HPDE6-E6E7 (cell line): Measurements from ENCODE around the gene HLA-C.
A peak's percentile ranks its signal among the peaks of the same experiment; 100 is the strongest.
"Not testable (repeated sequence)": the region's sequence is repeated elsewhere in the genome, so short reads cannot be mapped to it uniquely, and the experiment has no call there.

Source experiments
- DNase-seq: peaks from one replicate; pipeline ENCODE4 v3.0.0; 2011; ENCODE audit warnings: missing footprints; ENCODE audit errors: extremely low spot score

The HLA-C gene

DNA sequence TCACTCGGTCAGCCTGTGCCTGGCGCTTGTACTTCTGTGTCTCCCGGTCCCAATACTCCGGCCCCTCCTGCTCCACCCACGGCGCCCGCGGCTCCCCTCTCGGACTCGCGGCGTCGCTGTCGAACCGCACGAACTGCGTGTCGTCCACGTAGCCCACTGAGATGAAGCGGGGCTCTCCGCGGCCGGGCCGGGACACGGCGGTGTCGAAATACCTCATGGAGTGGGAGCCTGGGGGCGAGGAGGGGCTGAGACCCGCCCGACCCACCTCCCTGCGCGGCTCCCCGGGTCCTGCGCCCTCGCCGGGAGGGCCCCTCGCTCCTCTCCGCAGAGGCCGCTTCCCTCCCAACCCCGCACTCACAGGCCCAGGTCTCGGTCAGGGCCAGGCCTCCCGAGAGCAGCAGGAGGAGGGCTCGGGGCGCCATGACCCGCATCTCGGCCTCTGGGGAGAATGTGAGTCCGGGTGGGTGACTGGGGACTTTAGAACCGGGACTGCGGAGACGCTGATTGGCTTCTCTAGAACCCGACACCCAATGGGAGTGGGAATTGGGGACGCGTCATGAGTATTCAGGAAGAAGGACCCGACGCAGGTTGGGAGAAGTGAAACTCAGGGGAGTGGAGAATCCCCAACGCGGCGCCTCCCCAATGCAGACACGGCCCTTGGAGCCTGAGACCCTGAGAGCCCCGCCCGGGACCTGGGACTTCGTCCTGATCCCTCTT is at the start of gene HLA-C:
HLA-C (minus strand) TSS at position 452 of the 717 bp plus-strand sequence; CDS start at position 431, 21 bp downstream.
- DNase-seq: peak; percentile 94

DNA sequence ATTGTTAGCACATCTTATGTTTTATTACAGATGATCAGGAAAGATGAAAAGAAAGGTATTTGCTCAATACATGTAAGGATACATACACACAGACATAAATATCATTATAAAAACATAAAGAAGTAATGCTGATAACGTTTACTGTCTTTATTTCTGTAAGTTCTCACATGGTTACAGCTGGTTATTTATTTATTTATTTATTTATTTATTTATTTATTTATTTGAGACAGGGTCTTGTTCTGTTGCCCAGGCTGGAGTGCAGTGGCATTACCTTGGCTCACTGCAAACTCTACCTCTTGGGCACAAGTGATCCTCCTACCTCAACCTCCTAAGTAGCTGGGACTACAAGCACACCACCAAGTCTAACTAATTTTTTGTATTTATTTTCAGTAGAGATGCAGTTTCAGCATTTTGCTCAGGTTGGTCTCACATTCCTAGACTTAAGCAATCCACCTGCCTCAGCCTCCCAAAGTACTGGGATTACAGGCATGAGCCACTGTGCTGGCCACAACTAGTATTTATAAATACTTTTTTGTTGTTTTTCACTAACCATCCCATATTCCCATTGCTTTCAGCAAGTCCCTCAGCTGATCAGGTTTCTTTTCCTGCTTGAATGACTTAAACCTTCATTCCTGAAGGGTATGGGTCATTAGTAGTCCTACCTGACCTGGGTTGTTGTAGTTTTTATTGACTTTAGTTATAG is 49.3 kb upstream of the HLA-C start:
- no peak for DNase-seq

- DNase-seq: no peak
Observed at GRCh38 chr6:31317036-31317435, 45.1 kb upstream of the HLA-C start.

DNA sequence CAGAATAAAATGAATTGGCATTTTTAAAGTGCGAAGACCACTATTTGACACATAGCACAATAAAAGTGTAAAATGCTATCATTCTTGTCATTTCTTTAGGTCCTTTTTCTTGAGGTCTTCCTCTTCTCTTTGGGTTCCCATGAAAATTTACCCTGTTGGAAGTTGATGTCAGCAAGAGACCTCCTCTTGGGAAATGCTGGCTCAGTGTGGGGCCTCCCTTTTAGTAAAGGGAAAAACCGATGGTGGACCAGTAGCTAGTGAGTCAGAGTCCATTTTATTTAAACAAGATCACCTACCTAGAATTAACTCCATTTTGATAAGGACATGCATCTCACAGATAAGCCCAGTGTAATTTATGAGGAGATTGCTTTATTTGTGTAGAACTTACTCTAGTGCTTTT is 37.7 kb upstream of the HLA-C start:
- no peak for DNase-seq

- no peak for DNase-seq
Observed at GRCh38 chr6:31308845-31309175, 36.9 kb upstream of the HLA-C start.

DNA sequence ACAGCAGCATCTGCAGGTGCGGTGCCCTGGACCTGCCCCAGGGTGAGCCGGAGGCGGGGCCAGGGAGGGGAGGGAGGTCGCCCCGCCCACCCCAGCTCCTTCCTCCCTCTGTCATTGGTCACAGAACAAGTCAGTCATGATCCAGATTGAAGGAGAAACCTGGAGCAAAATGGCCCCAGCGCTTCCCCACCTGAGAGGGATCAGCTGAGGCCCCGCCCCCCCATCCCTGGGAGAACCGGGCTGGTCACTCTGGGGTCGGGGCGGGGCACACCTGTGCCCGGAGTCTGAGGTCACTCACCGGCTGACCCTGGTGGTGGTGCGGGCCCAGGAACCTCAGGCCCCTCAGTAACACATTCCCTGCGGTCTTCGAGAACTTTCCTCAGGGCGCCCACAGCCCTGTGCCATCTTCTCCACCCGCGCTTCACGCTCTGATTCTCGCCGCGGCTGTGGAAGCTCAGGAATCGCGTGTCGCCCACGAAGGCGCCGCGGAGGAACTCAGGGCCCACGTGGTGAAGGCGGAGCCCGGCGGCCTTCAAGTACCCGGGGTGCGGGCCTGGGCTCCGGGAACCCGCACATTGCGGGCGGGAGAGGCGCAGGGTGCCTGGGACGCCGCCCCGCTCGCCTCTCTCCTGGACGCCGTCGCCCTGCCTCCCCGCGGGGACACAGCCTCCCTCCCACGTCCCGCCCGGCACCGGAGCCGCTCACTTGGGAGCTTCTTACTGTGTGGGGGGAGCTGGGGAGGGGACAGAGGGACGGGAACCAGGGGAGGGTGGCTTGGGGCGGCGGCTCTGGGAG is 36.4 kb upstream of the HLA-C start:
- peak; percentile 59 for DNase-seq

DNA sequence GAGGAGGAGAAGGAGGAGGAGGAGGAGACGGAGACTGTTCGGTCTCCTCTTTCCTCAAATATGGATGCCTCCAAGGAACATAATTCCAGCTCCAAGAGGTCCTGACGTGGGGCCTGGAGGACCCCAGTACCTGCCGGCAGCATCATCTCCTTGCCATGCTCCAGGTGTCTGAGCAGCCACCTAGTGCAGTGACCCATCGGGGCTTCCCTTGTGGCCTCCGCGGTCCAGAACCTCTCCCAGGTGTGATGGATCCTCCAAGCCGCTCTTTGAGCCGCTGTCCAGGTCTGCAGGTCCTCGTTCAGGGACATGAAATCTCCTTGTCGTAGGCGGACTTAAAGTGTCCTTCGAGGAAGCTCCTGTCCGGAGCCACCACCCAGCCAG is 35.8 kb upstream of the HLA-C start:
- DNase-seq: no peak

GRCh38 chr6:31305703-31306219 is 33.9 kb upstream of the HLA-C start:
- DNase-seq: no peak

GRCh38 chr6:31304683-31305082 is 32.8 kb upstream of the HLA-C start:
- DNase-seq: no peak

DNA sequence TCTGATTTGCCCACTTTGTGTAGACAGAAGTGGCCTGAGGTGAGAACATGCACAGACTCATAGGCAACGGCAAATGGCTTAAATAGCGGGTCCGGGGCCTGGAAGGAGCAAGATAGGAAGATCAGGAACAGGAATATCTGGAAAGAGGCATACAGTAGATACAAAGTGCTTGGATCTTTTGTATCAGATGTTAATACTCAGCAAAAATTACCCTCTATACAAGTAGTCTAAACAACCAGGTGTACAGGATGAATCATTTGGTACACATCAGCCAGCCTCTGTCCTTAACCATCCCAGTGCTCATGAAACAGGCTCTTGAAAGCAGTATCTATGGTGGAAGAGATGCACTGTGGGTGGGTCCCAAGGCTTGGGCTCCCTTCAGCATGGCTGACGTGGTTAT is 28.9 kb upstream of the HLA-C start:
- no peak for DNase-seq

GRCh38 chr6:31299947-31300346 is 28.1 kb upstream of the HLA-C start:
- DNase-seq: no peak

DNA sequence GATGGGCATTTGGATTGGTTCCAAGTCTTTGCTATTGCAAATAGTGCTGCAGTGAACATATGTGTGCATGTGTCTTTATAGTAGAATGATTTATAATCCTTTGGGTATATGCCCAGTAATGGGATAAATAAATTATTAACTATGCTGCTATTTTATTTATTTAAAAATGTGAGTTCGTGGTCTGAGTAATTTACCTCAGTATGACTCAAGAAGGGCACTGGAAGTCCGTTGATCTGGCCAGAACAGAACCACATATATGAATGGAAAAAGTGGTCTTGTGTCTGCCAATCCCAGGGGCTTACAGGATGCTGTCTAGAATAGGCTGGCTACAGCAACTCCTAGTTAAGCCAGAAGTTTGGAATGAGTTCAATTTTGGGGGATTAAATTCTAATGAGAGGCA is 27.6 kb upstream of the HLA-C start:
- DNase-seq: no peak

GRCh38 chr6:31294056-31294455 is 22.2 kb upstream of the HLA-C start:
- DNase-seq: no peak

- DNase-seq: no peak
Observed at GRCh38 chr6:31293343-31293742, 21.5 kb upstream of the HLA-C start.

GRCh38 chr6:31289788-31290187 is 17.9 kb upstream of the HLA-C start:
- no peak for DNase-seq

GRCh38 chr6:31287619-31288018 is 15.7 kb upstream of the HLA-C start:
- DNase-seq: no peak

- no peak for DNase-seq
Observed at GRCh38 chr6:31285982-31286381, 14.1 kb upstream of the HLA-C start.

DNA sequence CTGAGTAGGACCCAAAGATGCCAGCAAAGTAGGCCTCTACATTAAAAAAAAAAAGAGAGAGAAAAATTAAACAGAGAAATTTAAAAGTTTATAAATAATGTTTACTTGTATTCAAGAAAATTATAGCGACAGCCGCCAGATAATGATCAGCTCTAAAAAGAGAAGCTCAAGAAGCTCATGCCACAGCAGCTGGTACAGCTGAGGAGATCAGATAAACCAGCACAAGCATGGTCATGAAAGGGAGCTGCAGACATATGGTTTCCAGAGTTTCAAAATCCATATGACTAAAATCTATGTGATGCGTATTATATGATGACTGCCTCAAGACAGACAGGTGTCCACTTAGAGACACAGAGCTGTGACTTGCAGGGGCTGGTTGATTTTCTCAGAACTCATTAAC is 13.6 kb upstream of the HLA-C start:
- no peak for DNase-seq

DNA sequence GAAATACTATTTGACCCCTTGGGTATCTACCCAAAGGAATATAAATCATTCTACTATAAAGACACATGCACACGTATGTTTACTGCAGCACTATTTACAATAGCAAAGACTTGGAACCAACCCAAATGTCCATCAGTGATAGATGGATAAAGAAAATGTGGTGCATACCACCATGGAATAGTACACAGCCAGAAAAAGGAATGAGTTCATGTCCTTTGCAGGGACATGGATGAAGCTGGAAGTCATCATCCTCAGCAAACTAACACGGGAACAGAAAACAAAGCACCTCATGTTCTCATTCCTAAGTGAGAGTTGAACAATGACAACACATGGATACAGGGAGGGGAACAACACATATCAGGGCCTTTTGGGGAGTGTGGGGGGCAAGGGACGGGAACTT is 7.8 kb upstream of the HLA-C start:
- not testable (repeated sequence) for DNase-seq

DNA sequence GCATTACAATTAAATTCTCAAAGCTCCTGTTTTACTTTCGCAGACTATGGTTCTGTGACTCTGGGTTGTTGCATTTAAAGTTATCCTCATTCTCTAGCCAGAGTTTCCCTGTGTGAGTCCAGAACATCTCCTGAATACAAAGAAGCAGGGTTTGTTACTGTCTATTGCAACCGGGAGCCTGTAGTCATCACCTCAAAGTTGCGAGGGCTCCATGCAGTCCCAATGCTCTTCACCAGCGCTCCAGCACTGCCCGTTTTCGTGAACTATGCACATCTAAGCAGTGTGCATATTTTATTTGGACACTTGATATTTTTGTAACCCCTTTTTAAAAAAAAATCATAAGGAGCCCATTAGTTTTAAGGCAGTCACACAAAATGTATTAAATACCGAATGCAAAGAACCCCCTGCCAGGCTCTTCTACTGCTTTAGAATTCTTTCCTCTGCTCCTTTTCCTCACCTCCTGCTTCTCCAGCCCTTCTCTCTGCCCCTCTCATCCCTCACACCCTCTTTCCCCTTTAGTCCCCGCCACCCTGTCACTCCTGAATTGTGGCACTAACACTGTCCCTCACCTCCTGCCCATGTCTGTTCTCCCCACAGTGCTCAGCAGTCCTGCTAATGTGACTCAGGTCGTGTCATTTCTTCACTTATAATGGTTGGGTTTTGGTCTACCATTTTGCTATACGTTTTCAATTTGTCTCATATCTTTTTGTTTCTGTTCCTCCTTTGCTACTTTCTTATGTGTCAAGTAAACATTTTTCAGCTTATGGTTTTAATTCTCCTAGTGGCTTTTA is 1.1 kb upstream of the HLA-C start:
- DNase-seq: no peak

- DNase-seq: no peak
Observed at GRCh38 chr6:31272436-31272835, 544 bp upstream of the HLA-C start.
